GM19328 (cell line): ENCODE data around the gene CHCHD1.
"Not testable (repeated sequence)": the region's sequence is repeated elsewhere in the genome, so short reads cannot be mapped to it uniquely, and the experiment has no call there.

ENCODE experiments used
- ATAC-seq: cut with Tn5 transposase; IDR thresholded peaks from one replicate; pipeline ENCODE4 v1.9.1; 2021; ENCODE audit warnings: mild to moderate bottlenecking, moderate library complexity; ENCODE audit not compliant: unreplicated experiment

Gene CHCHD1

DNA sequence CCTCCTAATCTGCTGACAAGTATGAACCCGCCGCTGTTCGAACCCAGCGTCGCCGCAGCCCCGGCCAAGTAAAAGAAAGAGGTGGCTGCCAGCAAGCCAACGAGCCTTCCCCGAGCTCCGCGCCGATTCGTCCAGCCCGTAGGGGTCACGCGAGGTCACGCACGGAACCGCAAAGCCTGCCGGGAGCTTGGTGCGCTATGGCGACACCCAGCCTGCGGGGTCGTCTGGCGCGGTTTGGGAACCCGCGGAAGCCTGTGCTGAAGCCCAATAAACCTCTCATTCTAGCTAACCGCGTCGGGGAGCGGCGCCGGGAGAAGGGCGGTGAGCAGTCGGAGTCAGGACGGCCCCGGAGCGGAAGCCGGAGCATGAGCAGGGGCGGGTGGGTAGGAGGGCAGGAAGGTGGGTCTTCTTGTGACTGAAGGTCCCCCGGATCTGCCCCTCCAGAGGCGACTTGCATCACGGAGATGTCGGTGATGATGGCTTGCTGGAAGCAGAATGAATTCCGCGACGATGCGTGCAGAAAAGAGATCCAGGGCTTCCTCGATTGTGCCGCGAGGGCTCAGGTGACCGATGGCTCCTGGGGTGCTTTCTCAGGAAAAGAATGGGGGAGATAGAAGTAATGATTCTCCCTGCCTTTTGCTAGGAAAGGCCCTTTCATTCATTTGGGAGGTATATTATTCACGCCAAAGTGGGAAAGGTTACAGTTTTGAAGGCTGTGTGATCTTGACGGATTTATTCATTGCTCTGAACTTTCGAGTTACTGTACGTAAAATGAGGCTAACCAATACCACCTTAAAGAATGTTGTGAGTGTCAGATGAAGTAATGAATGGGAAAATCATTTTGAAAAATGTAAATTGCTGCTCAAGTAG is at the start of gene CHCHD1:
Gene CHCHD1 (plus strand): TSS at position 170 of the 870 bp plus-strand sequence. CDS start 28 bp downstream, at position 198.
- peak; percentile 41 for ATAC-seq

DNA sequence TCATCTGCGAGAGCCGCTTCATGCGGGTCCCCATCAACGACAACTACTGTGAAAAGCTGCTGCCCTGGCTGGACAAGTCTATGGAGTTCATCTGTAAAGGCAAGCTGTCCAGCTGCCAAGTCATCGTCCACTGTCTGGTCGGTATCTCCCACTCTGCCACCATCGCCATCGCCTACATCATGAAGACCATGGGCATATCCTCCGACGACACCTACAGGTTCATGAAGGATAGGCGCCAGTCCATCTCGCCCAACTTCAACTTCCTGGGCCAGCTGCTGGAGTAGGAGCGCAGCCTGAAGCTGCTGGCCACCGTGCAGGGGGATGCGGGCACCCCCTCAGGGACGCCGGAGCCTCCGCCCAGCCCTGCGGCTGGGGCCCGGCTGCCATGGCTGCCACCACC is 49.4 kb upstream of the CHCHD1 start:
- no peak for ATAC-seq

DNA sequence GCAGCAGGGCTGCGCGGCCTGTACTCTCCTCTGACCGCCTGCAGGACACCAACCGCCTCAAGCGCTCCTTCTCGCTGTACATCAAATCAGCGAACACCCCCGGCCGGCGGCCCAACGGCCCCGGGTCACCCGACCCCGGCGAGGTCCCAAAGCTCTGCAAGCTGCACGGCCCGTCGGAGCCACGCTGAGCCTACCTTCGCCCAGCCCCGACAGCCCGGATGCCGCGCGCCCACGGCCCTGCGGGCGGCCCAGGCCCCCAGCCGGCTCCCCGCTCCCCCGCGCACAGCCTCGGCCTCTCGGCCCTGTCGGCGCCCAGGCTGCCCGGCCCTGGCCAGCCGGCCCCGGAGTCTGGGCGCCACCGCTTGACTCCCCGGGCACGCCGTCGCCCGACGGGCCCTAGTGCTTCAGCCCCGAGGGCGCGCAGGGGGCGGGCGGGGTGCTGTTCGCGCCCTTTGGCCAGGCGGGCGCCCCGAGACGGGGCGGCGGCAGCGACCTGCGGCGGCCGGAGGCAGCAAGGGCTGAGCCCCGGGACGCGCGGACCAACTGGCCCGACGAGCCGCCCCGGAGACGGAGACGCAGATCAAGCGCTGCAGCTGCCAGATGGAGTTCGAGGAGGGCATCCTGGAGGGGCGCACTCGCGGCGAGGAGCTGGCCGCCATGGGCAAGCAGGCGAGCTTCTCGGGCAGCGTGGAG is 48.8 kb upstream of the CHCHD1 start:
- ATAC-seq, result no peak

DNA sequence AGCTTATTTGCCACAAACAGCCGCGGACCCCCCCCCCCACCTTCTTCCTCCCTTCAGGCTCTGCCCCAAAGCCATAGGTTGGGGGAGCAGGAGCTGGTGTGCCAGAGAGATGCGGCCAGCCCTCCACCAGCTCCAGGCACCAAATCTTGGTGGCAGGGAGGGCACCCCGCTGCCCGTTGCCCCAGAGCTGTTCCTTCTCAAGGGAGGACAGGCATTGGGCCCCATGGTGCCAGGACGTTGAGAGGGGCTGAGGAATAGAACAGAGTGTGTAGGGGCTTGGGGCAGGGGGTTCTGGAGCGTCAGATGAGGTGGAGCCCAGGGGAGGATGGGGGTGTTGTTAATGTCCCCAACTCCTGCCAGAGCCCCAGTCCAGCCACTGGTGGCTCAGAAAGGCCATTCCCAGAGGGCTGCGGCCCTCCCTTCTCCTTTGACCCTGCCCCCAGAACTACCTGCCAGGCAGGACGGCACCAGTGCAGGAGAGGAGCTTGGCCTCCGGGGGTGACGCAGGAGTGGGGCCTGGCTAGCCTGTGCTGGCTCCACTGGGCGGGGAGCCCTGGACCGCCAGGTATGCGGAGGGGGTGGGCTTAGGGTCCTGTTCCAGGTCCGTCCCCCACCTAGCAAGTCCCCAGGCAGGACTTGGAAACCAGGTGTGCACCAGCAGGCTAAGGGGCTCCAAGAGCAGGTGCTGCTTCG is 47.7 kb upstream of the CHCHD1 start:
- ATAC-seq, result no peak

DNA sequence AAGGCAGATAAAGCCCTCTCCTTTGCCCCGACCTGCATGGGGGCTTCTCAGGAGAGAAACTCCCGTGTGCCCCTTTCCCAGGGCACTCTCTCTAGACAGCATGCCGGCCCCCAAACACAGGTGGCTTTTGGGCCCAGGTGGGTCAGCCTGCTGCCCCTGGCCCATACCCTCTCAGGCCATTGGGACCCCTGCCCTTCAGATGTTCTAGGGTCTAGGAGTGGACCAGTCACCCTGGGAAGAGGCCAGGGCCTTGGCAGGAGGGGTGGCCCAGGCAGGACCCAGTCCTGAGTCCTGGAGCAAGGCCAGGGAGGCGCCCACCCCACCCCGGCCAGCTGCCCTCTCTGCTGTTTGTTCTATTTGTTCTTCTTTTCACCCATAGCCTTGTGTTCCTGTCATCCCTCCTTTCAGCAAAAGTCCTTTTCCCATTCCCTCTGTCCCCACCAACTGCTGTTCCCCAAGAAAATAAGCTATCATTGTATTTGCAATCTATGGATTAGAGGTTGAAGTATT is 47.0 kb upstream of the CHCHD1 start:
- no peak for ATAC-seq

DNA sequence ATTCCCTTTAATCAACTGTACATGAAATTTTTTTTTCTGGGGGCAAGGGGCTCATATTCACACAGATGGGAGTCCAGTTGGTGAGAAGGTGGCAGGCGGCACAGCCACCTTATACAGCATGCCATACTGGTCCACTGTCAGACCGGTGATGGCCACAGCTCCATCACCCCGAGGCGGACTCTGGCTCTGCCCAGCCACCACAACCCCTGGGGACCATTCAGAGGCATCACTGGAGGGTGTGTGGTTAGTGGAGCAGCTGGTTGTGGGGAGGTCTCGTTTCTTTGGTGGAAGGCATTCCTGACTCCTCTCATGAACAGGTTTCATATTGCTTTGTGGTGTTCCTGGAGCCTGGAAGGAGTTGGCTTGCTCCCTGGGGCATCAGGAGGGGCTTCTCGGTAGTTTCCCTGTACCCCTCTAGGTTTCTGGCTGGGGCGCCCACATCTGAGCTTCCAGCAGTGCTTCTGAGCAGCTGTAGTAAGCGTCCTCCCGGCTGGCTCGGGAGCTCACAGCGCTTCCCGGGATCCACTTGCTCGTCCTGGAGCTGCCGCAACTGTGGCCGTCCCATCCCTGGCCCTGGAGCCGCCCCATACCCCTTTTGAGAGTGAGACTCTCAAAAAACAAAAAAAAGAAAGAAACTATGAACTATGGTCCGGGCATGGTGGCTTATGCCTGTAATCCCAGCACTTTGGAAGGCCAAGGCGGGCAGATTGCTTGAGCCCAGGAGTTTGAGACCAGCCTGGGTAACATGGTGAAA is 41.2 kb upstream of the CHCHD1 start:
- not testable (repeated sequence) for ATAC-seq

DNA sequence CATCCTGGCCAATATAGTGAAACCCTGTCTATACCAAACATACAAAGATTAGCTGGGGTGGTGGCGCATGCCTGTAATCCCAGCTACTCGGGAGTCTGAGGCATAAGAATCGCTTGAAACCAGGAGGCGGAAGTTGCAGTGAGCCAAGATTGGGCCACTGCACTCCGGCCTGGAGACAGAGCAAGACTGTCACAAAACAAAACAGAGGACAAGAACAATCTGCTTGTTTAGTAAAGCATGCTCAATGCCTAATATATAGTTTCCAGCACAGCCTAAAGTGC is 39.5 kb upstream of the CHCHD1 start:
- ATAC-seq, result no peak

DNA sequence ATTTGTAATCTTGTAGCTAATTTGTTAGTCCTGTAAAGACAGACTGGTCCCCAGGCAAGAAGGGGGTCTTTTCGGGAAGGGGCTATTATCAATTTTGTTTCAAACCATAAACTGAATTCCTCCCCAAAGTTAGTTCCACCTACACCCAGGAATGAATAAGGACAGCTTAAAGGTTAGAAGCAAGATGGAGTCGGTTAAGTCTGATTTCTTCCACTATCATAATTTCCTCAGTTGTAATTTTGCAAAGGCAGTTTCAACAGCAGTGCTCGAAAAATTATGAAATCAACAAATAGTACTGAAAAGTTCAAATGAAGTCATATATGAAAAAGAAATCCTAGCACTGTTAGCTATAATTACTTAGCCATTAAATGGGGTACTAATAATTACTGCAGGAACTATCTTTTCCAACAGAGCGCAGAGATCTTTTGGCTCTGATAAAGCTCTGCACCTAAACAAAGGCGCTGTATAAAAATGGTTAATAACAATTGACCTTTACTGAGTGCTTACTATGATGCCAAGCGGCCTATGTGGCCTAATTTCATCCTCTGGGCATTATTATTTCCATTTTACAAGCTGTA is 38.4 kb upstream of the CHCHD1 start:
- ATAC-seq, result no peak

DNA sequence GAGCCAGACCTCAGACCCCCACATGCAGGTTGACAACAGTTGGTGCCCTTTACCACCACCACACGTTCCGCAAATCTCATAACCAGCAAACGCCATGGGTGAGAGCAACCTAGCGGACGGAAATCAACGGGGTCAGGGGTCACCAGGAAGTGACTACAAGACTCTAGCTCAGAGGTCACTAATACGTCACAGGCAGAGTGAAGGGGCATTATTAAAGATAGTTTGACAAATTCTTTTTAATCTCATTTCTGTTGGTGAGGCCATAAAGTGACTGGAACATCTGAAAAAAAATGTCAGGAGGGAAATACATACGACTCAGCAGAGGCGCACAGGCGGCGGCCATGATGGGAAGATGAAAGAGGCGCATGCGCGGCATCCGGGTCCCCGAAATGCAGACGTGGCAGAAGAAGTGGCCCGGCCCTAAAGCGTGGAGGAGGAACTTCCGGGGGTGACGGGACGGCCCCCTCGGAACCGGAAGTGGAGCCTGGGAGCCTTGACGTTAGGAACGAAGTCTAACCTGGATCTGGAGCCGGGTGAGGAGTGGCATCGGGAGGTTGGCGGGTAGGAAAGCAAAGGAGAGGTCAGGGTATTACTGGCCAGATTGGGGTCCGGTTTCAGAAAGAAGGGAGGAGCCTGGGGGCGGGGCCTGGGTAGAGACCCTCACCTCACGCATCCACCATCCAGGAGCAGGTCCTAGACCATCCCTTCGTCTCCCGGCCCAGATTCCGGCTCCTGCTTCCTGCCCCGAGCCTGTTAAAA is 37.8 kb upstream of the CHCHD1 start, which contains the start of gene SEC24C:
Gene SEC24C (plus strand): TSS at position 468 of the 759 bp plus-strand sequence. CDS start 2,461 bp downstream, outside the sequence.
- peak; percentile 82 for ATAC-seq

DNA sequence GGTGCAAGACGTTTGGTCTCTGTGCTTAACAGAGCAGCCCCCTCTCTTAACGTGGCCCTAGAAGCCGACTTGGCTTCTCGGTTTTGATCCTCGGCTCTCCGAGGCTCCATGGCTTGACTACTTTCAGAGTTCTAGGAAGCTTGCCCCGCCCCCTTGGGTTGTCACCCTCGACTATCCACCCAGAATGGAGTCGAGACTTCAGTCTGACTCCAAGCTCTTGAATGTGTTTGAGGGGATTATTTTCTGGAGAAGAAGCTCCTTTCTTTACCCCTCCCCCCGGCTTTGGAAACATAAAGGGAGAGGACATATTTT is 37.2 kb upstream of the CHCHD1 start:
- peak; percentile 21 for ATAC-seq

DNA sequence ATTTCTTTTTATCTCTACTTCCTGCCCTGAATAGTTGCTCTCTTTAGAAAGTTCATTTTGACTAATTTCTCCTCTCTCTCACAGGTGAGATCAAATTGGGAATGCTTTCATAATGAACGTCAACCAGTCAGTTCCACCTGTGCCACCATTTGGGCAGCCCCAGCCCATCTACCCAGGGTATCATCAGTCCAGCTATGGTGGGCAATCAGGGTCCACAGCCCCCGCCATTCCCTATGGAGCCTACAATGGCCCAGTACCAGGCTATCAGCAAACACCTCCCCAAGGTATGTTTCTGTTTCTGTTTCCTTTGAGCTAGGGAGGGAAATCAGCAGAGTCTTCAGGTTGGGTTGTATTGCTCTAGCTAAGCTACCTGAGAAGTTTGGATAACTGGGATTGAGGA is 35.1 kb upstream of the CHCHD1 start:
- ATAC-seq, result no peak

DNA sequence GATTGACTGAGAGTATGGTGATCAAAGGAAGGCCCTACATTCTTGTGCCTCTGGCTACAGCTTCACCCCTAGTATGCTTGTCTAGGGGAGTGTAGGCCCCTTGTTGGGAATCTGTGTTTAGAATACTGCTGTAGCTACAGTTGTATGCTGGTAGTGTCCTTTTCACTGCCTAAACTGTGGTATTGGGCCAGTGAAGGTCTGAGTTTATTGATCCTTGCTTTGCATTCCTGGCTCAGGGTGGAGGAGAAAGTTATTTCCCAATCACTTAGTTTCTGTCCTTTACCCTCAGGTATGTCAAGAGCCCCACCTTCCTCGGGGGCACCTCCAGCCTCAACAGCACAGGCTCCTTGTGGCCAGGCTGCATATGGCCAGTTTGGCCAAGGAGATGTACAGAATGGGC is 31.0 kb upstream of the CHCHD1 start:
- ATAC-seq, result no peak

DNA sequence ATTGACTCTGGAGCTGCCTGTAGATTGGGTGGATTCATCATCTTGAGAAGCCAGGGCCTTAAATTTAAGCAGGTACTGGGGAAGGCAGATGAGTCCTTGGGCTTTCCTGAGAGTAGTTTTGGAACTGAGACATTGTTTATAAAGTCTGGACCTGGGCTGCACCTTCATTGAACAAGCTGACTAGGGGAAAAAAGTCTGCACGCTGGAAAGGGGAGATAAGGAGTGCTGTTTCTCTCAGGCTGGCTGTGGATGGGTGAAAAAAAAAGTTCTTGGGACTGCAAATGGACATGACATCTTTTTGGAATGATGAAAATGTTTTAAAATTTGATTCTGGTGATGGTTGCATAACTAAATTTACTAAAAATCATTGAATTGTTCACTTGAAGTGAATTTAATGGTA is 25.7 kb upstream of the CHCHD1 start:
- ATAC-seq, result no peak

DNA sequence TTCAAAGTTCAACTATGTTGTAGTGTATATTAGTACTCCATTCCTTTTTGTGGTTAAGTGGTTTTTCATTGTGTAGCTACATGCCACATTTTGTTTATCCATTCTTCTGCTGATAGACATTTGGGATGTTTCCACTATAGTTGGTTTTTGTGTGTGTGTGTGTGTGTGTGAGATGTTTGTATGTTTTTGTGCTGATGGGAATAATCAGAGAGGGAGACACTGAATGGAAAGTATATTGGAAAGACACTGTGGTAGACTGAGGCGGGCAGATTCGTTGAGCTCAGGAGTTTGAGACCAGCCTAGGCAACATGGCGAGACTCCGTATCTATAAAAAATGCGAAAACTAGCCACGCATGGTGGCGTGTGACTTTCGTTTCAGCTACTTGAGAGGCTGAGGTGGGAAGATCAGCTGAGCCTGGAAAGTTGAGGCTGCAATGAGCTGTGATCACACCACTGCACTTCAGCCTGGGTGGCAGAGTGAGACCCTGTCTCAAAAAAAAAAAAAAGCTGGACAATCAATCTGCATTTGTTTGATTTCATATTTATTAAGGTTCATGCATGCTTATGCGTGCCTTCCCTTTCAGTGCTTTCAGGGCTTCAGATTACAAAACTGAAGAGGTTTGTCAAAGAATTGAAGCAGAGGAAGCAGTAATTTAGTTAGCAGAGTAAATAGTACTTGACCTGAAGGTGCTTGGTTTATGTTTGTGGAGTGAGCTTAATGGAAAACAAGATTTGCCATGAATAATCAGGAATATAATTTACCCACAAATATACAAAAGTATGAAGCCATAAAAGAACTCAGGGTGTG is 22.9 kb upstream of the CHCHD1 start:
- no peak for ATAC-seq

DNA sequence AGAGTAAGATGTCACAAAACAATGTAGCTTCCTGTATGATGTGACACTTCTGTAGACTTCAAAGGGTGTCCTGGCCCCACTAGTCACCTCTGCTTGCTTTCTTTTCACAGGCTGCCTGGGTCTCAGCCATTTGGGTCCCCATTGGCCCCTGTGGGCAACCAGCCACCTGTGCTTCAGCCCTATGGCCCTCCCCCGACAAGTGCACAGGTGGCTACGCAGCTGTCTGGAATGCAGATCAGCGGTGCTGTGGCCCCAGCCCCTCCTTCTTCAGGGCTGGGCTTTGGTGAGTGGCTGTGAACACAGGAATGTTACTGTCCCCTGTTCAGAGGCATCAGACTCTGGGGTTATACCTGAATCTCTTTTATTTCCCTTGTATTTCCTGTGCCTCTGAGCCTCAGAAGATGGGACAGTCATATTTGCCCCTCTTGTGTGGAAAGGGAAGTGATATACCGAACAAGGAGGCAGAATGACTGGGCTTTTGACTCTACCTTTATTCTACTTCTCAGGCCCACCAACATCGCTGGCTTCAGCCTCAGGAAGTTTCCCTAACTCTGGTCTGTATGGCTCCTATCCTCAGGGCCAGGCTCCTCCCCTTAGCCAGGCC is 22.2 kb upstream of the CHCHD1 start:
- no peak for ATAC-seq

DNA sequence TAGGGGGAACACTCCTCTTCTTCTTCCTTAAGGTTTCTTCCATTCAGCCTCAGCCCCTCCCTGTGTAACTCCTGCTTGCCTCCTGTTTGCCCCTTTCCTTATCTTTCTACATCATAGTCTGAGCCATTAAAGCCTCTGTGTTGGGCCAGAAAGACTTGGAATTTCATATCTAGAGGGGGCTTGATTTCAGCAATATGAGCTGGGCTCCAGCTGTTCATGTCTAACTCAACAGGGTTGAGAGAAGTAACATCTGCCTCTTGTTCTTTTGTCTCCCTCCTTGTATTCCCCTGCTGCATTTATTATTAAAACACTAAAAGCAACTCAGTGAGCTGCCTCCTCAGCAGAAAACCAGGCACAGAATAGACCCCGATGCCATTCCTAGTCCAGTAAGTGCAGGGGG is 20.1 kb upstream of the CHCHD1 start:
- no peak for ATAC-seq

DNA sequence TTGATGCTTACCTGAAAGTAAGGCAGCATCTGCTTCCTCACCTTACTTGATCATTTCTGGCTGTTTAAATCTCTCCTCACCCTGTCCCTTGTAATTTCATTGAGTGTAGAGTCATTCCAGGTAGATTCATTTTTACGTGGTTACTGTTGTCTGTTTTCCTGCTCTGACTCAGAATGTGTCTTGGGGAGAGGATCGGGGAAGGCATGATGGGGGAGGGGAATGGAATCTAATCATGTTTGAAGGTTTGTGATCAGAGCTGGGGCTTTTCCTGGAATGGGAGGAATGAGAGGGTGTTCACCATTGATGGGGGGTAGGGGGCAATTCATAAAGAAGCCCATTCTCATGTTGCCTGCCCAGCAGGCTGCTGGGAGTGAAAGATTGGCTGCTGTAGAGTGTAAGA is 18.9 kb upstream of the CHCHD1 start:
- no peak for ATAC-seq

DNA sequence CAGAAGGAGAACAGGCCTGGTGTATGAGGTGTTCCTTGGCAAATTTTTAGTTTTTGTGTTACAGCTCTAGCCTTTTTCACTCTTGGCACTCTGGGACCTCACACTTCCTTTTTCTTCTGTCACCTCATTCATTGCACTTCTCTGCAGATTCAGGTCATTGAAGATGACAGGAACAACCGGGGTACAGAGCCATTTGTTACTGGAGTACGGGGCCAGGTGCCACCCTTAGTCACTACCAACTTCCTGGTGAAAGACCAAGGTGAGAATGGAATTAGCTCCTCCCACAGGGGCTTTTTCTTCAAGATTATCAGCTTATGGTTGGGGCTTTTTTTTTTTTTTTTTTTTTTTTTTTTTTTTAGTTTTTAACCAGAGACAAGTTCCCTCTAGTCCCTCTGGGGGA is 18.5 kb upstream of the CHCHD1 start:
- no peak for ATAC-seq

DNA sequence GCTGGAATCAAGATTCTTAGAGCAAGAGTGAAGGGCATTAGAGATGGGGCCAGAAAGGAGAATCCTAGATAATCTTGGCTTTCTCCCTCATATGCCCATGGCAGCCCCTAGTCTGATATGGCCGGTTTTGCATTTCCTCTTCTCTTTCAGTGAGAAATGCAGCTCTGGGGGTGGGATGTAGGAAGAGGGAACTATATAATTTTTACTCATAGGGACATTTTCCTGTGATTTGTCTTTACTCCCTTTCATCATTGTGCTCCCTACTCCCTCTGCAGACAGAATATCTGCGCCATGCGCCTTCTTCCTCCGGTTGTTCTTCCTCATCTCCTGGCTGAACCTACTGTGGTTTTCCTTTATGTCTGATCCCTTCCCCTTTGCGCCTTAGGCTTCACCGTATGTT is 16.8 kb upstream of the CHCHD1 start:
- no peak for ATAC-seq
